Uterus (tissue), 4 donors: ENCODE measurements around the gene CCDC136. TPM values are rescaled to one million over a fixed set of nuclear protein-coding genes. Genes with fewer than 3 reads are reported as not detected.

ENCODE experiments used
- DNase-seq, 2 donors: peaks; one replicate each; pipeline ENCODE4 v3.0.0-alpha.2; 2019 to 2020
- H3K27ac ChIP-seq, 2 donors: fragments of 200-600 bp; sonication (generic); 1 replicate in 1 of 2; 2 replicates in 1 of 2; pipeline ENCODE4 v1.5.1; 2016 to 2018
- H3K27me3 ChIP-seq, 2 donors: fragments of 200-600 bp; sonication (generic); one replicate each; pipeline ENCODE4 v1.5.1; 2018 to 2019; ENCODE audit warnings: control low read depth in 1 of 2
- H3K36me3 ChIP-seq, 2 donors: fragments of 200-600 bp; sonication (generic); one replicate each; pipeline ENCODE4 v1.5.1; 2019; ENCODE audit warnings: control low read depth in 1 of 2
- H3K4me1 ChIP-seq, 2 donors: fragments of 200-600 bp; sonication (generic); one replicate each; pipeline ENCODE4 v1.5.1; 2018 to 2019; ENCODE audit warnings: control low read depth in 1 of 2
- H3K4me3 ChIP-seq, 2 donors: fragments of 200-600 bp; sonication (generic); 1 replicate in 1 of 2; 2 replicates in 1 of 2; pipeline ENCODE4 v1.5.1; 2018 to 2019; ENCODE audit warnings: mild to moderate bottlenecking in 1 of 2
- H3K9me3 ChIP-seq, 2 donors: fragments of 200-600 bp; sonication (generic); one replicate each; pipeline ENCODE4 v1.5.1; 2019; ENCODE audit warnings: control low read depth in 1 of 2
- POLR2A ChIP-seq, 2 donors: fragments of 450-650 bp; IDR thresholded peaks; one replicate each; pipeline ENCODE4 v1.6.1; 2016; ENCODE audit warnings: antibody characterized with exemption in 2 of 2, mild to moderate bottlenecking in 1 of 2, moderate library complexity in 1 of 2
- intact Hi-C: fragments of 100-400 bp; cut with DNase I; formaldehyde crosslinking; loops from one replicate; pipeline ENCODE4 v1.15.1; 2023; ENCODE audit warnings: low total_unique reads
- total RNA-seq, 4 donors: library from RNA; depleted of rRNA in 3 of 4; stranded (reverse); fragments of >200 nt in 3 of 4; gene quantifications; one replicate each; pipeline versions ENCODE4 v1.1.0 to v1.2.4, GENCODE V29; 2014 to 2023
- TF ChIP-seq, protein P1 (sequence below), 4 experiments: fragments of 200-600 bp in 2 of 4; fragments of 450-650 bp in 2 of 4; sonication (generic) in 2 of 4; IDR thresholded peaks; one replicate each; pipeline ENCODE4 v1.5.1; 2016 to 2019; ENCODE audit warnings: antibody characterized with exemption in 4 of 4, mild to moderate bottlenecking in 2 of 4, moderate library complexity in 1 of 4
- donor health status: DM: yes; HTN: yes; CAD: no.

CCDC136 gene
- total RNA-seq, 4 donors from 2014 or later, result 11.5 to 26.4 (median 14.8) TPM

DNA sequence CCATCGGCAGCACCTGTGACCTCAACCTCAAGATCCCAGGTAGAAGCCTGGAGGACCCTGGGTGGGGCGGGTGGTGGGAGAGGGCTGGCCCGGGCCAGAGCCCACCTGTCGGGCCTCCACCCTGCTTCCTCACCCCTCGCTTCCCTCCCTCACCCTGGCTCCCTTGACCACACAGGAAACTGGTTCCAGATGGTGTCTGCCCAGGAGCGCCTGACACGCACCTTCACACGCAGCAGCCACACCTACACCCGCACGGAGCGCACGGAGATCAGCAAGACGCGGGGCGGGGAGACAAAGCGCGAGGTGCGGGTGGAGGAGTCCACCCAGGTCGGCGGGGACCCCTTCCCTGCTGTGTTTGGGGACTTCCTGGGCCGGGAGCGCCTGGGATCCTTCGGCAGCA, 62.0 kb downstream of the CCDC136 start:
- H3K9me3 ChIP-seq, result no peaks in the 10 kb centered on the region
- DNase-seq, result no peak
- peaks cover 3 to 6% of the 10 kb centered on the region in 2 donors for H3K4me1 ChIP-seq
- no peak overlapping the region for H3K4me3 ChIP-seq
- H3K27me3 ChIP-seq, result no peaks in the 10 kb centered on the region
- no peaks in the 10 kb centered on the region for H3K36me3 ChIP-seq
- TF ChIP-seq, protein P1, sequence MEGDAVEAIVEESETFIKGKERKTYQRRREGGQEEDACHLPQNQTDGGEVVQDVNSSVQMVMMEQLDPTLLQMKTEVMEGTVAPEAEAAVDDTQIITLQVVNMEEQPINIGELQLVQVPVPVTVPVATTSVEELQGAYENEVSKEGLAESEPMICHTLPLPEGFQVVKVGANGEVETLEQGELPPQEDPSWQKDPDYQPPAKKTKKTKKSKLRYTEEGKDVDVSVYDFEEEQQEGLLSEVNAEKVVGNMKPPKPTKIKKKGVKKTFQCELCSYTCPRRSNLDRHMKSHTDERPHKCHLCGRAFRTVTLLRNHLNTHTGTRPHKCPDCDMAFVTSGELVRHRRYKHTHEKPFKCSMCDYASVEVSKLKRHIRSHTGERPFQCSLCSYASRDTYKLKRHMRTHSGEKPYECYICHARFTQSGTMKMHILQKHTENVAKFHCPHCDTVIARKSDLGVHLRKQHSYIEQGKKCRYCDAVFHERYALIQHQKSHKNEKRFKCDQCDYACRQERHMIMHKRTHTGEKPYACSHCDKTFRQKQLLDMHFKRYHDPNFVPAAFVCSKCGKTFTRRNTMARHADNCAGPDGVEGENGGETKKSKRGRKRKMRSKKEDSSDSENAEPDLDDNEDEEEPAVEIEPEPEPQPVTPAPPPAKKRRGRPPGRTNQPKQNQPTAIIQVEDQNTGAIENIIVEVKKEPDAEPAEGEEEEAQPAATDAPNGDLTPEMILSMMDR (IDR thresholded peaks at IDR 0.05), result no peak
- no peak for TF ChIP-seq POLR2A (IDR thresholded peaks at IDR 0.05)
- H3K27ac ChIP-seq, result no peak overlapping the region
- intact Hi-C loops, result no loop called here

DNA sequence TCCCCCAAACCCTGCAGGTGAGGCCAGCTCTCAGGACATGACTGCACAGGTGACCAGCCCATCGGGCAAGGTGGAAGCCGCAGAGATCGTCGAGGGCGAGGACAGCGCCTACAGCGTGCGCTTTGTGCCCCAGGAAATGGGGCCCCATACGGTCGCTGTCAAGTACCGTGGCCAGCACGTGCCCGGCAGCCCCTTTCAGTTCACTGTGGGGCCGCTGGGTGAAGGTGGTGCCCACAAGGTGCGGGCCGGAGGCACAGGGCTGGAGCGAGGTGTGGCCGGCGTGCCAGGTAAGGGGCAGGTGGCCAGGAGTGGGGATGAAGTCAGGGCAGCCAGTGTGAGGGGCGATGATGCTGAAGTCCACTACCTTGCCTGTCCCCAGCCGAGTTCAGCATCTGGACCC, 62.6 kb downstream of the CCDC136 start:
- no peaks in the 10 kb centered on the region for H3K36me3 ChIP-seq
- TF ChIP-seq POLR2A (IDR thresholded peaks at IDR 0.05), result no peak
- H3K27ac ChIP-seq, result no peak overlapping the region

DNA sequence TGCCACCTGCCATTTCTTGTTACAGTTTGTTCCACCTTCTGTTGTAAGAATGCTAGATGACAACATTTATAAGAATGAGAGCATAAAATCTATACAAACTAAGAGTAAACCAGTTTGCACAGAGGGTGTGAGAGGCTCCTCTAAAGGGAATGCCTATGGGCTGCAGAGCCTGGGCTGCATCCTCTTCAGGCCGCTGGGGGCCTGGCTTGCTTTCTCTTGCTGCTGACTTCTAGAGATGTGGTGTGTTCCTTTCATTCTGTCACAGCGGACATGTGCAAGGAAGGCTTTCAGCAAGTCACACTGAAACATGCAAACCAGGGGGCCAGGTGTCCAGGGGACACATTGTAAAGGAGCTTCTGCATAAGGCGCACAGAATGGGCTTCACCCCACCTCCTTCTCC, 63.8 kb downstream of the CCDC136 start:
- TF ChIP-seq, protein P1 (IDR thresholded peaks at IDR 0.05), result no peak
- no peak for TF ChIP-seq POLR2A (IDR thresholded peaks at IDR 0.05)
- Histone ChIP-seq H3K27ac (no peak overlapping the region), H3K36me3 (no peaks in the 10 kb centered on the region)

More for the DNA sequence above, 62.6 kb downstream of the CCDC136 start:
- H3K27me3 ChIP-seq, result no peaks in the 10 kb centered on the region
- DNase-seq, result no peak
- no peaks in the 10 kb centered on the region for H3K9me3 ChIP-seq
- intact Hi-C loops, result no loop called here
- no peak overlapping the region for H3K4me3 ChIP-seq
- peaks cover 7 to 12% of the 10 kb centered on the region in 2 donors for H3K4me1 ChIP-seq

DNA sequence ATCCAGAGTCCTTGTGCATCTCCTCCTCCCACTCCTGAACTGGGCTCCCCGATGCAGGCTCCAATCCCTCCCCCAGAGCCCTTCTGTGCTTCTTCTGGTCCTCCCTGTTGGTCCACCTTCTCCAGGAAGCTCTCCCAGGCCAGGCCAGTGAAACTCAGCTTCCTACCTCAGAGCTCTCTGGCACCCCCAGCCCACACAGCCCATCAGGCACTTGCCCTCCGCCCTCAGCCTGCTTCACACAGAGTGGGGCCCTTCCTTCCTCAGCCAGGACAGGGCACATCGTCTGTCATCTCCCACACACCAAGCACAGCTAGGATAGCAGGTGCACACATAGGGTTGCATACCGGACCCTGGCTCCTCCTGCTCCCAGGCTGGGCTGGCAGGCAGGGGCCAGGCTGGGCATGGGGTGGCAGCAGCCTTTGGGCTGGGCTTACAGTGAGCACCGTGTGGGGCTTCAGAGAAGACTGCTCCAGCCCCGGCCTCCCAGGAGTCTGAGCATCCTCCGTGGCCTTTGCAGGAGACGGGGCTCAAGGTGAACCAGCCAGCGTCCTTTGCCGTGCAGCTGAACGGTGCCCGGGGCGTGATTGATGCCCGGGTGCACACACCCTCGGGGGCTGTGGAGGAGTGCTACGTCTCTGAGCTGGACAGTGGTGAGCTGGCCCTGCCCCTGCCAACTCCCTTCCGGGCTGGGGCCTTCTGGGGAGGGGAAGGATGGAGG, 64.4 kb downstream of the CCDC136 start:
- Histone ChIP-seq H3K27me3 (no peaks in the 10 kb centered on the region), H3K4me1 (peaks cover 7 to 20% of the 10 kb centered on the region in 2 donors), H3K27ac (no peak overlapping the region), H3K4me3 (no peak overlapping the region), H3K36me3 (no peaks in the 10 kb centered on the region), H3K9me3 (no peaks in the 10 kb centered on the region)
- DNase-seq, result no peak
- no peak for TF ChIP-seq POLR2A (IDR thresholded peaks at IDR 0.05)
- TF ChIP-seq, protein P1 (IDR thresholded peaks at IDR 0.05), result no peak
- intact Hi-C loops, result no loop called here

More for the DNA sequence above, 63.8 kb downstream of the CCDC136 start:
- Histone ChIP-seq H3K9me3 (no peaks in the 10 kb centered on the region), H3K4me1 (peaks cover 7 to 20% of the 10 kb centered on the region in 2 donors), H3K4me3 (no peak overlapping the region), H3K27me3 (no peaks in the 10 kb centered on the region)
- intact Hi-C loops, result no loop called here
- no peak for DNase-seq

DNA sequence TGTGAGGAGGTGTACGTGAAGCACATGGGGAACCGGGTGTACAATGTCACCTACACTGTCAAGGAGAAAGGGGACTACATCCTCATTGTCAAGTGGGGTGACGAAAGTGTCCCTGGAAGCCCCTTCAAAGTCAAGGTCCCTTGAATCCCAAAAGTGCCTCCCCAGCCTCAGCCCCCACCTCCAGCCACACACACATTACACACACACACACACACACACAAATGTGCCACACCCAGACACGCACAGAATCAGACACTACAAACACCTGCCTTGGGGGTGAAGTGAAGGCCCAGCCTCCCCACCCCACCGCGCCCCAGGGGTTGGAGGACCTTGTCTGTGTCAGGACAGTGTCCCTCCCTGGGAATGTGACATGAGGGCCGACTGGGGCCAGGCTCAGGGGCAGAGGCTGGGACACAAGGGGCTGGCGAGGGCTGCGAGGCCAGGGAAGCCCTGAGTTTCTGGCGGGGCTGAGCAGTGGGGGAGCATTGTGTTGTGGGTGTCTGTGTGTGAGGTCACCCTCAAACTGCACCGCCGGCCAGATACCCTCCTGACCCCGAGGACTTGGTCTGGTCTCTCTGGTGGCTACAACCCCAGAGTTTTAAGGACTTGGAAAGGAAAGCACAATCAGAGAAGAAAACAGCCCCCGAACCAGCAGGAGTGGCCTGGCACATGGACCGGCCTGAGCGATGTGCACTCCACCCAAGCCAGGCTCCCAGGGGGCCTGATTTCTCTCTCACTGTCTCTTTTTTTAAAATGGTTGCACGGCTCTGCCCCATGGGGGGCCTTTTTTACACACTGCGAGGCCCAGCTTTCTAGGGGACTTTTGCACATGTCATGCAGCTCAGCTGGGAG, 66.8 kb downstream of the CCDC136 start:
- H3K4me1 ChIP-seq, result peaks cover 8 to 28% of the 10 kb centered on the region in 2 donors
- intact Hi-C loops, result no loop called here
- no peak overlapping the region for H3K4me3 ChIP-seq
- TF ChIP-seq, protein P1 (IDR thresholded peaks at IDR 0.05), result no peak
- TF ChIP-seq POLR2A (IDR thresholded peaks at IDR 0.05), result no peak
- DNase-seq, result peak; percentile 43 to 52
- H3K9me3 ChIP-seq, result no peaks in the 10 kb centered on the region
- H3K27ac ChIP-seq, result peak overlapping the region; percentile 72 to 84
- no peaks in the 10 kb centered on the region for H3K27me3 ChIP-seq
- no peaks in the 10 kb centered on the region for H3K36me3 ChIP-seq
